A673 (cell line): Measurements from ENCODE around the gene SUDS3.

Experiments used
- EZH2 ChIP-seq: fragments of 200-600 bp; sonication (generic); IDR thresholded peaks from 2 replicates; pipeline ENCODE4 v1.6.1; 2017; ENCODE audit warnings: borderline replicate concordance, low read depth, mild to moderate bottlenecking, mixed read lengths, antibody characterized with exemption, low read length; ENCODE audit not compliant: poor library complexity, severe bottlenecking
- TF ChIP-seq, protein P1 (sequence below): fragments of 300-800, 200-600 bp; sonication (generic); conservative IDR thresholded peaks from 2 replicates; pipeline ENCODE4 v1.5.1; 2017; ENCODE audit warnings: low read depth, mild to moderate bottlenecking, antibody characterized with exemption, low read length, moderate library complexity, mixed read lengths

DNA sequence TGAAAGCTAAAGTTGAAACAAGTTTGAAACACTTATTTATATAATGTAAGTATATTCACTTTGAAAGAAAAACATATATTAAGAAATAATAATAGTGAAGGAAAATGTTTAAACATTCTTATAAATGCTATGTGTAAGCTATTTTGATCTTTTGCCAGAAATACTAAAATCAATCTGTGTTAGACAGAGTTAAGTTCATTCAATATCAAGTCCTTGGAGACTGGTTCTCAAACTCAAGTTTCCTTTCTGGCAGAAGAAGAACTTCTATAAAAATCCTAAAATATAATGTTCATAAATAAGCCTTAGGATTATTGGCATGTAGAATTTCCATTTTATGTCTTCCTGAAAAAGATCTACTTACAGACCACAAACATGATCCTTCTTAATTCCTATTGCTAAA lies 49.0 kb upstream of the SUDS3 start:
- TF ChIP-seq, protein P1, sequence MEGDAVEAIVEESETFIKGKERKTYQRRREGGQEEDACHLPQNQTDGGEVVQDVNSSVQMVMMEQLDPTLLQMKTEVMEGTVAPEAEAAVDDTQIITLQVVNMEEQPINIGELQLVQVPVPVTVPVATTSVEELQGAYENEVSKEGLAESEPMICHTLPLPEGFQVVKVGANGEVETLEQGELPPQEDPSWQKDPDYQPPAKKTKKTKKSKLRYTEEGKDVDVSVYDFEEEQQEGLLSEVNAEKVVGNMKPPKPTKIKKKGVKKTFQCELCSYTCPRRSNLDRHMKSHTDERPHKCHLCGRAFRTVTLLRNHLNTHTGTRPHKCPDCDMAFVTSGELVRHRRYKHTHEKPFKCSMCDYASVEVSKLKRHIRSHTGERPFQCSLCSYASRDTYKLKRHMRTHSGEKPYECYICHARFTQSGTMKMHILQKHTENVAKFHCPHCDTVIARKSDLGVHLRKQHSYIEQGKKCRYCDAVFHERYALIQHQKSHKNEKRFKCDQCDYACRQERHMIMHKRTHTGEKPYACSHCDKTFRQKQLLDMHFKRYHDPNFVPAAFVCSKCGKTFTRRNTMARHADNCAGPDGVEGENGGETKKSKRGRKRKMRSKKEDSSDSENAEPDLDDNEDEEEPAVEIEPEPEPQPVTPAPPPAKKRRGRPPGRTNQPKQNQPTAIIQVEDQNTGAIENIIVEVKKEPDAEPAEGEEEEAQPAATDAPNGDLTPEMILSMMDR, result no peak
- TF ChIP-seq EZH2, result no peak
